Stimulated activated CD4-positive, alpha-beta T cell treated with anti-CD3 and anti-CD28 coated beads, Interleukin-15, amount 100 ng/mL, for 1 hour (primary cell): ENCODE measurements around the gene PGRMC2.
"Not testable (repeated sequence)": the region's sequence is repeated elsewhere in the genome, so short reads cannot be mapped to it uniquely, and the experiment has no call there.

Source experiments
- DNase-seq, 2 donors: peaks; one replicate each; pipeline ENCODE4 v3.0.0-alpha.2; 2020; ENCODE audit warnings: low read depth in 1 of 2, low spot score in 1 of 2

Gene PGRMC2

DNA sequence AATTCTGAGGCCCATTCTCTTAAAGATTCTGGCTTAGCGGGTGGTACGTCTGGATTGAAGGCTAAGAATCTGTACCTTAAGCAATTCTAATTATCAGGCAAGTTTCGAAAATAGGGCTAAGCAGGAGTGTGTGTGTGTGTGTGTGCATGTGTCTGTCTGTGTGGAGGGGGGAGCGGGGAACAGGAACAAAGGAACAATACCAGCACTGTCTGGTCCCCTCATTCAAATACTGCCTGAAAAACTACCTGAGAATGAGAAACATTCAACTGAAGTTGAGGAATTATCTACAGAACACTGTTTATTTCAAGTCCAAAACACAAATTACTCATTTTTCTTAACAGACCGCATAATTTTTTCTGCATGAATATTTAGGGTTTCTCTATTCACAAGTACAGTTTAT lies 18.6 kb downstream of the PGRMC2 start:
- no peak for DNase-seq

DNA sequence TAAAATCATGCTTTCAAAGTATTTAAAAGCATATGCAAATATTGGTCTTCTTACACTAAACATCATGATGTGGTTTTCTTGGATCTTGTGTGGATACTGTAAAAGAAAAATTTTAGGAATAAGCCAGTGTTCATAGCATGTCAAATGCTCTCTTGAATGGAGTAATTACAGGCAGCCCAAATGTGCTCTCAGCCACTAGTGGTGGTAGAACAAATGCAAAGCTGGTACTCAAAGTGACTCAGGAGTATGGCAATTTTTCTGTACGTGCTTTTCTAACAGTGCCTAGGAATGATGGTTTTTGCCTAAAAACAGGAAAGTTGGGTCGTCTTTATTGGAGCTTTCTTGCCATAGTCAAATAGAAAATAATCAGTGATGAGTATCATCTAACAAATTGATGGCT lies 19.9 kb downstream of the PGRMC2 start:
- no peak for DNase-seq

DNA sequence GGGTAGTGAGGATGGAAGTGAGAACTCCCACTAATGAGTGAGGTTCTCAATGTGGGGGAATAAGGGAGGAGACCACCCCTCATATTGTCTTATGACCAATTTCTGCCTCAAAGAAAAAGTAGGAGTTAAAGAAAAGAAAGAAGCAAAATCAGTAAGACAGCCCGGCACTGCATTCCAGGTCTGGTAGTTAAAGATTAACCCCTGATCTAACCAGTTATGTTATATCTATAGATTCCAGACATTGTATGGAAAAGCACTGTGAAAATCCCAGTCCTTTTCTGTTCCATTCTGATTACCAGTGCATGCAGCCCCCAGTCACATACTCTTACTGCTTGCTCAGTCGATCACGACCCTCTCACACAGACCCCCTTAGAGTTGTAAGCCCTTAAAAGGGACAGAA lies 20.4 kb downstream of the PGRMC2 start:
- DNase-seq = not testable (repeated sequence)

DNA sequence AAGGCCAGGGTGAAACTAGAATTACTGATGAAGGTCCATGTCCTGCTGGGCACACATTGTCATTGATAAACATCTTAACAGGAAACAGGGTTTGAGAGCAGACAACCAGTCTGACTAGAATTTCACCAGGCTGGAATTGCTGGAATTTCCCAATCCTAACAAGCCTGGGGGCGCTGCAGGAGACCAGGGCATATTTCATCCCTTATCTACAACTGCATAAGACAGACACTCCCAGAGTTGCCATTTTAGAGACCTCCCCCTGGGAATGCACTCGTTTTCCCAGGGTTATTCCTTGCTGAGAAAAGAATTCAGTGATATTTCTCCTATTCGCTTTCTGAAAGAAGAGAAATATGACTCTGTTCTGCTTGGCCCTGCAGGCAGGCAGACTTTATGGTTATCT lies 22.1 kb downstream of the PGRMC2 start:
- not testable (repeated sequence) for DNase-seq

DNA sequence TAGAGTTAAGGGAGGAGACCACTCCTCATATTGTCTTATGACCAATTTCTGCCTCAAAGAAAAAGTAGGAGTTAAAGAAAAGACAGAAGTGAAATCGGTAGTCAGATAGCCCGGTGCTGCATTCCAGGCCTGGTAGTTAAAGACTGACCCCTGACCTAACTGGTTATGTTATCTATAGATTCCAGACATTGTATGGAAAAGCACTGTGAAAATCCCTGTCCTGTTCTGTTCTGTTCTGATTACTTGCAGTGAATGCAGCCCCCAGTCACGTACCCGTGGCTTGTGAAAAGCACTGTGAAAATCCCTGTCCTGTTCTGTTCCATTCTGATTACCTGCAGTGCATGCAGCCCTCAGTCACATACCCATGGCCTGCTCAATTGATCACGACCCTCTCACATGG lies 27.7 kb downstream of the PGRMC2 start:
- DNase-seq = not testable (repeated sequence)

DNA sequence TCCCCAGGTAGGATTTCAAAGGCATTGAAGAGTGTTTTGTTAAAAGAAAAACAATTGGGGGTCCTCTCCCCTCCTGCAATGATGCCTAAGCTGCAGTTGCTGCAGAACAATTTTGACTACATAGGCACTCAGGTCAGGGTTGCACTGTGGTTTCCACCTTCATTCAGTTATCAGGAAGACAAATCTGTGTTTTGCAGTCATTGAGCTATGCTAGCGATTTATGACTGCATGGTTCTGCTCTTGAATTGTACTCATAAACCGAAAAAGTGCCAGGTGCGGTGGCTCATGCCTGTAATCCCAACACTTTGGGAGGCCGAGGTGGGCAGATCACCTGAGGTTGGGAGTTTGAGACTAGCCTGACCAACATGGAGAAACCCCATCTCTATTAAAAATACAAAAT lies 29.4 kb downstream of the PGRMC2 start:
- not testable (repeated sequence) for DNase-seq

DNA sequence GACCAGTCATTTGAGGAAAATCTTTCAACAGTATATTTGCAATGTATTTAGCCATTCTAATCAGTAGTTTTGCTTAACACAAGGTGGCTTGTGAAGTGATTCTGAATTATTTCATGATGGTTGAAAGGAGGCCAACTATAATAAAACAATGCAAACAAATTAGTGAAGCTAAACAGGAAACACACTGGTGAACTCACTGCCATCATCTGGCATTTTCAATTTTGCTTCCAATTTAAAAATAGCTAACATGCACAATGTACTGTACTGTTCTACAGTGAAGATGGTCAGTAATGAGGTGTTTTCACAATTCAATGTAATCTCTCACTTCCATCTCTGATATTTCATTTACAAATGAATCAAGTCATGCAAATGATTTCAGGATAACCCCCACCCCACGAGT lies 31.1 kb downstream of the PGRMC2 start:
- DNase-seq = no peak

DNA sequence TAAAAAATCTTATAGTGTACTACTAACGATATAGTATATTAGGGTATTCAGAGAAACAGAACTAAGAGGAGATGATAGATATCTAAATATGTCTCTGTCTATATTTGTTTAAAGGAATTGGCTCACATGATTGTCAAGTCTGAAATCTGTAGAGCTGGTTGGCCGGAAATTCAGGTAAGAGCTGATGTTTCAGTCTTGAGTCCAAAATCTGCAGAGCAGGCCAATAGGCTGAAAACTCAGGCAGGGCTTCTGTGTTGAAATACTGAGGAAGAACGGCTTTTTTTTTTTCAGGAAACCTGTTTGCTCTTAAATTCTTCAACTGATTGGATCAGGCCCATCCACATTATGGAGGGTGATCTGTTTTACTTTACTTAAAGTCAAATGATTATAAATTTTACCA lies 31.7 kb downstream of the PGRMC2 start:
- DNase-seq = no peak

DNA sequence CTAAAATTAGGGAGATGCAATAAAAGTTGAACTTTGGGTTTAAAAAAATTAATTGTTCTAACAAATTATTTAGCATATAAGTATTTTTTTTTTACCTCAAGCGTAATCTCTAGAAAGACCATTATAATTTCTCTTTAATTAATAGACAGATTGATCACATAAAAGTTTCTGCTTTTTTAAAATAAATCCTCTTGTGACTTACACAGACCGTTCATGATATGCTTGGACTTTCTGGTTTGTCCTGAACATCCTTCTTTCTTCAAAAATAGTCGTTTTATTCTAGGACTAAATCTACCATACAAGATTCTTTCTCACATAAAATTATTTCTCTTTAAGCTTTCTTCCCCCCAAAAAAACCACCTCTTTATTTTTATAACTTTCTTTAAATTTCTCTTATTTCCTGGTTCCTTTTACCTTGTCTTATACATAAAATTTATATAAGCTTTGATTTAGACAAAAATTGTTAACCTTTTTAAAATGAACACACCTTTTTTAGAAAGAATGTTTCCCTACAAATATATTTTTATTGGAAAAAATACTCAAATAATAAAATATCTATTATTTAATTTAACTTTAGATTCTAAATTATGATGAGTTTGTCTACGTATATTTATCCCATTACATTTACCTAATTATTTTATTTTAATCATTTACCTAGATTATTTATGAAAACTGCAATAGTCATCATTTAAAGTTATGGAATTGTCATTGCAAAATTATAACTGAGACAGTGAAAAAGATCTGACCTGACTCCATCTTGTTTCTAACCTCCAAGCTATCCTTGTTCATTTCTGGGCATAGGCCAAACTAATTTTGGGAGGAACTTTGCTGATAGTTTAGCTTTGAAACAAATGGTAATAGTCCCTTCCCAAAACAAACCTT lies 37.6 kb downstream of the PGRMC2 start:
- DNase-seq = no peak

DNA sequence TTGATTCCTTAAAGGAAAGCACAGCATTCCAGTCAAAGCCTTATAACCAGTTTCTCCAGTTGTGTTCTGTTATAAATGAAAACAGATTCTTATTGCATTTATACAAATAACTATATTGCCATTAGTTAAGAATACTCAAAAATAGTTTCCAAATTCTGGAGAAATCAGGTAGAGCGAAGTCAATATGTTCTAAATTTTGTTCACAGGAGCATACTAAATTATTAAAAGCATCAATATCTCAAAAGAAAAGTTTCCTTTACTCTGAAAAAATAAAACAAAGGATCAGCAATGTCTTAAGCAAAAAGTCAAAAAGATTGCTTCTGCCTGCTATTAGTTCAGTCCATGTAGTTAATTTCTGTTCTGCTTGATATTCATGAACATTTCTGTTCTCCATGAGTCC lies 39.7 kb downstream of the PGRMC2 start:
- DNase-seq = no peak

DNA sequence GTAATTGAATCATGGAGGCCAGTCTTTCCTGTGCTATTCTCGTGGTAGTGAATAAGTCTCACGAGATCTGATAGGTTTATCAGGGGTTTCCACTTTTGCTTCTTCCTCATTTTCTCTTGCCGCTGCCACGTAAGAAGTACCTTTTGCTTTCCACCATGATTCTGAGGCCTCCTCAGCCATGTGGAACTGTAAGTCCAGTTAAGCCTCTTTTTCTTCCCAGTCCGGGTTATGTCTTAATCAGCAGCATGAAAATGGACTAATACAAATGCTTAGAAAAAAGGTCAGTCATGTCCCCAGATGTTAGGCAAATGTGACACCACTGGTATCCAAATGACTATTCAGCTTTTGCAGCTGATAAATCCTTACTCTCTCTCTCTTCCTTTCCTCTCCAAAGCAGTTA lies 42.2 kb downstream of the PGRMC2 start:
- not testable (repeated sequence) for DNase-seq

DNA sequence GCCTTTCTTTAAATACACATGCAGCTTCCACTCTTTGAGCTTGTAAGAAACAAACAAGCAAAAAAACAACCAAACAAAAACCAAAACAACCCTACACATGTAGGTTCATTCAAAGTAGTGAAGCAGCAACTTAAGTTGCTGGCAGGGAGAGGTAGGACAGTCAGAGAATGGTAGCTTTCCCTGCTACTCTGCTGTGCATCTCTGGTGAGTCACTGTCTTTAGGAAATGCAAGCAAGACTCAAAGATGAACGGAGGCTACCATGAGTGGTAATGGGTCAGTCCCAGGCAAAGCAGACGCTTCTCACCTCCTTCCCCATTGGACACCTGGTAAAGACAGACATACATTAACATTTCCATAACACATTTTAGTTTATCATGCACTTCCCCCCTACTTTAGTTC lies 43.2 kb downstream of the PGRMC2 start:
- DNase-seq = no peak

DNA sequence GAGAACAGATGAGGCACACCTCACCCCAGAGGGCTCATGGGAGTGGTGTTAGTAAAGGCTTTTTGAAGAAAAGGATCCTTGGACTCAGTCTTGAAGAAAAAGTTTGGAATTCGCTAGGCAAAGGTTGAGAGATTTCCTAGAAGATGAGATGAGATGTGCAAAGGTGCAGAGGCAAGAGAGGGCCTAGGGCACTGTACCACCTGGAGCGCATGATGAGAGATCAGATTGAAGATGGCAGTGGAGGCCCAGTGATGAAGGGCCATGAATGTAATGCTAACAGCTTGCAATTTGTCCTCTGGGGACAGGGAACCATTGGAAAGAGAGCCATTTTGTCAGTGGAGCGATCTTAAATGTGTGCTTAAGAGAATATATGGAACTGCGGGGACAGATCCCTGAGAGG lies 45.0 kb downstream of the PGRMC2 start:
- DNase-seq = no peak

DNA sequence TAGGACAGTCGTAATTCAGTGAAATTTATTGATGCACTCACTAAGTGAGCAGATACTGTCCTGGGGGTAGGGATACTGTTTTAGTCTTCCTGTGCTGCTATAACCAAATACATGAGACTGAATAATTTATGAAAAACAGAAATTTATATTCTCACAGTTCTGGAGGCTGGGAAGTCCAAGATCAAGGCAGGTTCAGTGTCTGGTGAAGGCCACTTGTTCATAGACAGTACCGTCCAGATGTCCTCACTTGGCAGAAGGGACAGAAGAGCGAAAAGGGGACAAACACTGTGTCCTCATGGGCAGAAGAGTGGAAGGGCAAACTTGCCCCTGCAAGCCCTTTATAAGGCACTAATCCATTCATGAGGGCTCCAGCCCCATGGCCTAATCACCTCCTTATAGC lies 45.6 kb downstream of the PGRMC2 start:
- DNase-seq = no peak

DNA sequence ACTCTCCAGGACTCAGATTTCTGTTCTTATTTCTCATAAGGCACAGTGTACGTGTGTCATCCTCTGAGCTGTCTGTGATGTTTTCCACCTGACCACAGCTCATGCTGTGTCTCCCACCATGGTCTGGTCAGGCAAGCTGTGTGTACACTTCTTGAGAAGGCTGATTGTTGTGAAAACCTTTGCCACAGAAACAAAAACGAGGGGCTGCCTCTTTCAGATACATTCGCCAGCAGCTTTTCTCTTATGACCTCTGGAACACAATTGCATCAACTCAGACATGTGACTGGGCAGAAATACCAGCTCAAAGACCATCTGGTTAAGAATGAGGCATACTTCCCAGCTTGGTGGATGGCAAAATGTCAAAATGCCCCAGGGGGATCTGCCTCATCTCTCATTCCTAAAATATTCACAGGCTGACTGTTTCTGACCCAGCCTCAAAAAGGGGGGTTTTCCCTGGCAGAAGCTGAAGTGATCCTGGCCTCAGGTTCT lies 46.1 kb downstream of the PGRMC2 start:
- DNase-seq = no peak

DNA sequence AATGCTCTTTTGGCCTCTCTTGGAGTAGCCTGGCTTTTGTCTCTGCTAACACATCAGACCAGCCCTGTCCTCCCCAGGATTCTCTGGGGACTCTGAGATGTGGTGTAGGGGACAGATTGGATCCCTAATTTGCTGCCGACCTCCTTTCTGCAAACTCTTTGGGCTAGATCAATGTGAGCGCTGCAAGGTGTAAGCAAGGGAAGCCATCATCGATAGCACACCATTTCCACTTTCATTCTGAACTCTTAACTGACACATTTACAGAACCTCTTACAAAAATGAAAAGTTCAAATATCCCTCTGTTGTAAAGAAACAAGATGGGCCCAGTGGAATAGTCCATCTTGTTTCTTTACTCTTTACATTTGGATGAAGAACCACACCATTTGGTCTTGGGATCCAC lies 46.6 kb downstream of the PGRMC2 start:
- no peak for DNase-seq

DNA sequence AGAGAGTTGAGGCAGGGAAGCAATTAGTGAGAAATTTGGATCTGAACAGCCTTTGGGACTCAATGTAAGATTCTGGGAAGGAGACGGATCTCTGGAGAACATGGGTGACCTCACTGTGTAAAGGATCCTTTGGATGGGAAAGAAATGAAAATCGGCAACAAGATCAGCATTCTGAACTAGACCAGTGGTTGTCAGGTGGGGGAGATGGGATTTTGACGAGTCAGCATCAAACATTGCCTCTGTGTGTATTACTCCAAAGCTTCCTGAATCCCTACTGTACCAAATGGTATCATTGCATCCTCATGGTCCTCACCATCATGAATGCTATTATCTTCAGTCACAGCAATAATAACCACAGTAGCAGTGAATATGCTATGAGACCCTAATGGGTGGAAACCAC lies 52.8 kb downstream of the PGRMC2 start:
- no peak for DNase-seq

DNA sequence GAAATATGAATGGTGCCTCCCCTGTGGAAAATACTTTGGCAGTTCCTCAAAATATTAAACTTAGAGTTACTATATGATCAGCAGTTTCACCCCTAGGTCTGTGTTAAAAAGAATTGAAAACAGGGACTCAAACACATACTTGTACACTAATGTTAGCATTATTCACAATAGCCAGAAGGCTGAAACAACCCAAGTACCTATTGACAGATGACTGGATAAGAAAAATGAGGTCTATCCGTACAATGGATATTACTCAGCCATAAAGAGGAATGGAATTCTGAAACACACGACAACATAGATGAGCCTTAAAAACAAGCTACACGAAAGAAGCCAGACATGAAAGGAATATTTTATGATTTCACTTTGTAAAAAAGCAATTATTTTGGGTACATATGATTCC lies 54.9 kb downstream of the PGRMC2 start:
- DNase-seq = no peak

DNA sequence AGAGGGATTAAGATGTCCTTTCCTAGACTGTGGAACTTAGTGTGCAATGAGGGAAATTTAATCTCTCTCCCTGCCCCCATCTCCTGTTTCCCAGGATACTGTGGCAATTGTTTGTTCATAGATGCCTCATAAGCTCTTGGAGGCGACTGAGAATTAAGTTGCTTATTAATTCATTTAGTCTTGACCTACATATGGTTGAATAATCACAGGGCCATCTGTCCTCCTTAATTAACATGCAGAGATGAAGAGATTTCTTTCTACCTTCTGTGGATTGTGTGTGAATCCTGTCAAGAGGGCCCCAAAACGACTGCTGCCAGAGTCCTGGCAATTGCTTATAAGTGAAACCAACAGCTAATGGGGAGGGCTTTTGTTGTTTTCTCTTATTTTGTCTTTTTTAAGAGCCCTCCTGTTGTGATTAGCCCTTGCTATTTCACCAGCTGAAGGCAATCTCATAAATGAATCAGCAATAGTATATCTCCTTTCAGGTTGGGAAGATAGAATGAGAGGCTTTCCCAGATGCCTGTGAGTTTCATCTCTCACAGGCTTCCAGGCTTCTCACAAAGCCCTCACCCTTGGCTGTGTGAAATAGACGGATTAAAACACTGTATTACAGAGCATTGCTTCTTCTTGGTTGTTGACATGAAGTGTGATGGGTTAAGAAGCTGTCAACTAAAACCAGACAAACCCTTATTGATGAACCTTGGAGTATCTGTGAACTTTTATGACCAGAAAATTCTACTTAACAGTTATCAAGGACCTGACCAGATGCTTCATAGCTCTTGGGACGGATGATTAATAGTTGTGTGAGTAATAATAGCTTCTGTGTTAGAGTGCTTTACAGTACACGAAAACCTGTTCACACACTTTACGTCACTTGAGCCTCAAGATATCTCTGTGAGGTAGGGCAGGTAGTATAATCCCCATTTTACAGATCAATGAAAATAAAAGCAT lies 58.5 kb downstream of the PGRMC2 start:
- DNase-seq = no peak

DNA sequence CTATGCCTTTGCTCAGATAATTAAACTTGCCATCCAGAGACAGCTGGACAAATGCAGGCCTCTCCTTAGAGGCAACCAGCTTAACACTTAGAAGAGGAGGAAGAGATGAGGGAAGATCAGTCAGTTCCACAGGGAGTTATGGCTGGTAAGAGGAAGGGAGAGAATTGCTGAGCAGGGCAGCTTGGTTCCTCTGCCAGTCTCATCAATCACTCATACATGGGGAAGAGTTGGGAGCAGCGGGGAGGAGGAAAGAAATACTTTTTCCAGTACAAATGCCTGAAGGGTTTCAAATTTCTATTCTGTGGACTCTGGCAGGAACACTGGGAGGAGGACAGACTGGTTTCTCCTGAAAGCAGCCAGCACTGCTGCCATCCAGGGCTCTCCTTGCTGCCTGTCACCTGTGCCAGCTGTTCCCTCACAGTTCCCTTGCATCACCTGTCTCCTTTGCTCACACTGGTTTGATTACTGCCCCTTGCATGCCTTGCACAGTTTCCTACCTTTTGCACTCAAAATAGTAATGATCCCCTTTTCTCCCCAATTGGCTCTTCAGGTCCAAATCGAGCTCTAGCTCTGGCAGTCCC lies 59.5 kb downstream of the PGRMC2 start:
- no peak for DNase-seq

DNA sequence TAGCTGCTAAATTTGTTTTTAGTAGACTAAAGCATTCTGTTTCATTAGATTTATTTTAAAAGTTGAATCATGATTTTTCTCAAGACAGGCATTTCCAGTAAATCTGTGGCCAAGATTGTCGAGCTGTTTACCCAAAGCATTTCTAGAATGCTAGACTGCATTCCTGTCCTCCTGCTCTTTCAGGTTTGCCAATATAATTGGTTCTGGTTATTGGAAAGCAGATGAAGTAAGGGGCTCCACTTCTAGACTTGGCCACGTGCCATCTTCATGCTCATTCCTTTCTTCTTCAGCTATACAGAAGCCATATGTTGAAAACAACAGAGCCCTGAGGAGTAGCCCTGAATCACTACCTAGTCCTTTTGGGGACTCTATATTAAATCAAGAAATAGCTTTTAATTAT lies 62.5 kb downstream of the PGRMC2 start:
- no peak for DNase-seq

DNA sequence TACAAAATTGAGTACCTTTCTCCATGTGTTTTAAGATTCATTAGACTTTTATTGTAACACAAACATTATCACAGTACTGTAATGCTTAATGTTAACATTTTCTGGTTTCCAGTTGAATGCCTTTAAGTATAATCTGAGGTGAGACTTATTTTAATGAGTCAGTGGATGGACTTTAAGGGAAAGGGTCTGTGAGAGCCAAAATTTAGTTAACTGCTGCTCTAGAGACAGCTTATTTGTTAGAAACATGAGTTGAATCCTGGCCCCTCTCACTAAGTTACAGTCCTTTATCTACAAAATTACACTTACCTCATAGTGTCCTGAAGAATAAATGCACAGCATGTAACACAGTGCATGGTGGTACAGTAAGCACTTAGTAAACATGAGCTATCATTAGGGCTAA lies 66.0 kb downstream of the PGRMC2 start:
- DNase-seq = no peak
